SK-N-MC (cell line): Measurements from ENCODE around the gene CDC14A.

Source experiments
- EZH2 ChIP-seq: fragments of 200-600 bp; sonication (generic); IDR thresholded peaks from one replicate; pipeline ENCODE4 v1.6.1; 2017; ENCODE audit warnings: antibody characterized with exemption
- FOXP2 ChIP-seq: optimal IDR thresholded peaks from 2 replicates; pipeline ENCODE3; 2011; ENCODE audit warnings: mild to moderate bottlenecking, moderate library complexity; ENCODE audit not compliant: insufficient read depth; ENCODE audit errors: extremely low read length, control extremely low read depth
- POLR2AphosphoS5 ChIP-seq: IDR thresholded peaks from 2 replicates; pipeline ENCODE4 v1.6.1; 2012; ENCODE audit warnings: mild to moderate bottlenecking, low read depth, low read length, borderline replicate concordance

DNA sequence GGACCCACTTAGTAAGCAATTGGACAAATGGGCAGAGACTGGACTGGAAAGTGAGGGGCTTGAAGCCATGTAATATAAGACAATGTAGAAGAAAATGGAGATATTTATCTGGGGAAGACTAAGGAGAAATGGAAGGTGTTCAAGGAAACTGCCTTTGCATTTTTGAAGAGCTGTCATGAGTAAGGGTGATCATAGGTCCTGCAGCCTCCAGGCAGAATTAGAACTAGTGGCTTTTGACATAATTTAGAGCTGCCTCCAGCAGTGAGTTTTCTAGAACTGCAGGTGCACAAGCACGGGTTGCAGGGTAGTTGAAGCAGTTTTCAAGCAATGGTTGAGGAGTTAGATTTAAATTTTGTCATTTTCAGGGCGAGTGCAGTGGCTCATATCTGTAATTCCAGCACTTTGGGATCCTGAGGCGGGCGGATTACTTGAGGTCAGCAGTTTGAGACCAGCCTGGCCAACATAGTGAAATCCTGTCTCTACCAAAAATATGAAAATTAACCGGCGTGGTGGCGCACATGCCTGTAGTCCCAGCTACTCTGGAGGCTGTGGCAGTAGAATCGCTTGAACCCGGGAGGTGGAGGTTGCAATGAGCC is 3.7 kb upstream of the CDC14A start:
- TF ChIP-seq POLR2AphosphoS5 (no peak), FOXP2 (no peak), EZH2 (no peak)
